Effector memory CD8-positive, alpha-beta T cell (primary cell): ENCODE measurements around the gene IFIT1.
A peak's percentile ranks its signal among the peaks of the same experiment; 100 is the strongest.
"Not testable (repeated sequence)": the region's sequence is repeated elsewhere in the genome, so short reads cannot be mapped to it uniquely, and the experiment has no call there.

Experiments used
- ATAC-seq: fragments of 150-1000 bp; cut with Tn5 transposase; replicated peaks from 2 replicates; pipeline ENCODE4 v1.10.0; 2021; ENCODE audit warnings: mild to moderate bottlenecking, moderate library complexity
- DNase-seq, 3 experiments: peaks; one replicate each; pipeline ENCODE4 v3.0.0; 2021
- H3K27ac Mint-ChIP-seq, 2 donors: one replicate each; pipeline ENCODE4 v1.8.0; 2022; ENCODE audit warnings: mild to moderate bottlenecking in 2 of 2, mixed read lengths in 2 of 2, moderate library complexity in 2 of 2
- H3K27me3 Mint-ChIP-seq, 2 donors: one replicate each; pipeline ENCODE4 v1.8.0; 2022; ENCODE audit warnings: mixed read lengths in 2 of 2
- H3K36me3 Mint-ChIP-seq: one replicate; pipeline ENCODE4 v1.8.0; 2022; ENCODE audit warnings: mild to moderate bottlenecking, moderate library complexity, mixed read lengths; ENCODE audit not compliant: insufficient read depth
- H3K4me1 Mint-ChIP-seq, 2 donors: one replicate each; pipeline ENCODE4 v1.8.0; 2022; ENCODE audit warnings: low read depth in 2 of 2, mixed read lengths in 2 of 2
- H3K4me3 Mint-ChIP-seq, 2 donors: one replicate each; pipeline ENCODE4 v1.8.0; 2022; ENCODE audit warnings: mild to moderate bottlenecking in 2 of 2, mixed read lengths in 2 of 2, moderate library complexity in 2 of 2
- H3K9me3 Mint-ChIP-seq, 2 donors: one replicate each; pipeline ENCODE4 v1.8.0; 2022; ENCODE audit warnings: mixed read lengths in 2 of 2

Gene IFIT1

GRCh38 chr10:89414879-89415821, 22.7 kb downstream of the IFIT1 start:
- Mint-ChIP-seq H3K4me3 (peak overlapping the region; percentile 92 to 94), H3K27me3 (no peaks in the 10 kb centered on the region), H3K4me1 (peaks cover 31 to 48% of the 10 kb centered on the region in 2 donors), H3K9me3 (no peaks in the 10 kb centered on the region), H3K27ac (peak overlapping the region; percentile 98 to 100), H3K36me3 (peaks cover 32% of the 10 kb centered on the region)
- ATAC-seq = peak; percentile 35
- peak; percentile 21 to 43 (median 31) for DNase-seq

DNA sequence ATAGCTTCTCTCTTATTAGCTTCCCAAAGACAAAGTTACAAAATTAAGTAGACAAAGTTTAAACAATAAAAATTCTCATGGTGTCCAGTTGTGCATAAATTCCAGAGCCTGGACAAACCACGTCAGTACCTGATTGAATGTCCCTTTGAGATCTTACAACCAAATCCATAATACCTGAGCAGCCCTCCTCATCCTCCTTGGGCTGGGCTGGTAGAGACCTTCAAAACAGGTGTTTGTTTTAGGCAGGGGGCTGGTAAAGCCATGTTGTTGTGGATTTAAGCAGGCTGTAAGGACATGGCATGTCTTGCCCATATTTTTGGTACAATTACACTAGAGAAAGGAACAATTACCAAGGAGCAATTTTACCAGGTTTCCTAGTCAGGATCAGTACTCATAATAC, 24.0 kb downstream of the IFIT1 start:
- peaks cover 37% of the 10 kb centered on the region for H3K36me3 Mint-ChIP-seq
- peak overlapping the region; percentile 92 to 94 for H3K4me3 Mint-ChIP-seq
- ATAC-seq (no peak), DNase-seq (no peak)
- H3K4me1 Mint-ChIP-seq = peaks cover 27 to 42% of the 10 kb centered on the region in 2 donors
- H3K27me3 Mint-ChIP-seq = no peaks in the 10 kb centered on the region
- H3K9me3 Mint-ChIP-seq = no peaks in the 10 kb centered on the region
- H3K27ac Mint-ChIP-seq = peak overlapping the region; percentile 98 to 100

GRCh38 chr10:89419548-89419947, 27.1 kb downstream of the IFIT1 start:
- peaks cover 52% of the 10 kb centered on the region for H3K36me3 Mint-ChIP-seq
- peaks cover 23 to 36% of the 10 kb centered on the region in 2 donors for H3K4me1 Mint-ChIP-seq
- peak overlapping the region in 1 of 2 donors; percentile 38 for H3K27ac Mint-ChIP-seq
- H3K27me3 Mint-ChIP-seq = no peaks in the 10 kb centered on the region
- H3K9me3 Mint-ChIP-seq = no peaks in the 10 kb centered on the region
- ATAC-seq (peak; percentile 14), DNase-seq (peak in 1 of 3 experiments; percentile 25)
- peak overlapping the region in 1 of 2 donors; percentile 6 for H3K4me3 Mint-ChIP-seq

DNA sequence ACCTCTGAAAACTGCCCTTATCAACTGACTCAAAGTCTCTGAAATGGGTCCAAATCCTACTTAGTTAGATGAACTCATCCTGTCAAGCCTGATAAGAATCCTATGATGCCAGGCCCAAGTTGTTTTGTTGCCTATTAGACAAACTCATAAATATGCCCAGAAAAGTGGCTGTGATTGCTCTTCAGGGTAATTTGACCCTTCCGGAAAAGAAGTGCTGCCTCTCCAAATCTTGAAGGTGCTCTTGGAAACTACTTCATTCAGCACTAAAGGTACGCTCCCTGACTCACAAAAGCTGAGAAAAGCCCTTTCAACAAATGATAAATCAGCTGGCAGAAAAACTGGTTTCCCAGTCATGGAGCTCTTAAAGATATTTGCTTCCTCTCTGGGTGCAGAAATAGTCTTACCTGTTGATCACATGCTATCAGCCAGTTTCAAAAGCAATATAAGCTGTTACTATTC, 28.6 kb downstream of the IFIT1 start:
- Mint-ChIP-seq H3K9me3 (no peaks in the 10 kb centered on the region), H3K36me3 (peaks cover 40% of the 10 kb centered on the region), H3K4me1 (peaks cover 15 to 28% of the 10 kb centered on the region in 2 donors), H3K27ac (peak overlapping the region; percentile 46 to 60), H3K27me3 (no peaks in the 10 kb centered on the region), H3K4me3 (no peak overlapping the region)
- DNase-seq (no peak), ATAC-seq (no peak)

DNA sequence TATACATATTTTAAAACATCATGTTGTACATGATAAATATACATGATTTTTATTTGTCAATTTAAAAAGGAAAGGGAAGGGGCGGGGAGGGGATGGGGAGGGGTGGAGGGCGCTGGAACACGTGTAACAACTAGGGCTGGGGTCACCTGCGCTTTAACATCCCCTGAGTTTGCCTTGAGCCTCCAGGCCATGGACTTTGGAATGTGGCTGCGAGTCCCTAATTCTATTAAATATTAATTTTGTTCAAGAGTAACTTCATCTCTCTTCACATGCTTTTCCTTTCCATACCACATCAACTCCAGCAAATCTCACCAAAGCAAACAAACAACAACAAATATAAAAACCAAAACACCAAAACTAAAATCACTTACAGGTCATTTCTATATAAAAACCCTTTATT, 32.6 kb downstream of the IFIT1 start:
- H3K4me3 Mint-ChIP-seq = no peak overlapping the region
- H3K27ac Mint-ChIP-seq = no peak overlapping the region
- no peaks in the 10 kb centered on the region for H3K9me3 Mint-ChIP-seq
- ATAC-seq (no peak), DNase-seq (no peak)
- no peaks in the 10 kb centered on the region for H3K4me1 Mint-ChIP-seq
- peaks cover 6 to 18% of the 10 kb centered on the region in 2 donors for H3K27me3 Mint-ChIP-seq
- peaks cover 20% of the 10 kb centered on the region for H3K36me3 Mint-ChIP-seq

GRCh38 chr10:89426230-89426868, 33.9 kb downstream of the IFIT1 start:
- peak in 1 of 3 experiments; percentile 15 for DNase-seq

GRCh38 chr10:89427629-89428028, 35.2 kb downstream of the IFIT1 start:
- no peak for ATAC-seq
- no peak for DNase-seq
- H3K27me3 Mint-ChIP-seq = peaks cover 7 to 18% of the 10 kb centered on the region in 2 donors
- no peak overlapping the region for H3K4me3 Mint-ChIP-seq
- H3K9me3 Mint-ChIP-seq = no peaks in the 10 kb centered on the region
- H3K4me1 Mint-ChIP-seq = no peaks in the 10 kb centered on the region
- H3K36me3 Mint-ChIP-seq = peaks cover 9% of the 10 kb centered on the region
- no peak overlapping the region for H3K27ac Mint-ChIP-seq

More at GRCh38 chr10:89426230-89426868, 33.9 kb downstream of the IFIT1 start:
- H3K27ac Mint-ChIP-seq = no peak overlapping the region
- H3K36me3 Mint-ChIP-seq = peaks cover 17% of the 10 kb centered on the region
- no peaks in the 10 kb centered on the region for H3K9me3 Mint-ChIP-seq
- peaks cover 7 to 18% of the 10 kb centered on the region in 2 donors for H3K27me3 Mint-ChIP-seq
- ATAC-seq = peak; percentile 67
- no peak overlapping the region for H3K4me3 Mint-ChIP-seq
- H3K4me1 Mint-ChIP-seq = no peaks in the 10 kb centered on the region

GRCh38 chr10:89428877-89429276, 36.5 kb downstream of the IFIT1 start:
- peaks cover under 1% of the 10 kb centered on the region for H3K36me3 Mint-ChIP-seq
- H3K27me3 Mint-ChIP-seq = peaks cover 14 to 27% of the 10 kb centered on the region in 2 donors
- no peaks in the 10 kb centered on the region for H3K4me1 Mint-ChIP-seq
- ATAC-seq (no peak), DNase-seq (no peak)
- no peaks in the 10 kb centered on the region for H3K9me3 Mint-ChIP-seq
- no peak overlapping the region for H3K4me3 Mint-ChIP-seq
- no peak overlapping the region for H3K27ac Mint-ChIP-seq

- Mint-ChIP-seq H3K4me3 (no peak overlapping the region), H3K27ac (no peak overlapping the region), H3K9me3 (no peaks in the 10 kb centered on the region), H3K4me1 (no peaks in the 10 kb centered on the region), H3K27me3 (peaks cover 42 to 46% of the 10 kb centered on the region in 2 donors), H3K36me3 (no peaks in the 10 kb centered on the region)
- ATAC-seq = no peak
- no peak for DNase-seq
These were observed 39.6 kb downstream of the IFIT1 start for GRCh38 chr10:89431977-89432376.

DNA sequence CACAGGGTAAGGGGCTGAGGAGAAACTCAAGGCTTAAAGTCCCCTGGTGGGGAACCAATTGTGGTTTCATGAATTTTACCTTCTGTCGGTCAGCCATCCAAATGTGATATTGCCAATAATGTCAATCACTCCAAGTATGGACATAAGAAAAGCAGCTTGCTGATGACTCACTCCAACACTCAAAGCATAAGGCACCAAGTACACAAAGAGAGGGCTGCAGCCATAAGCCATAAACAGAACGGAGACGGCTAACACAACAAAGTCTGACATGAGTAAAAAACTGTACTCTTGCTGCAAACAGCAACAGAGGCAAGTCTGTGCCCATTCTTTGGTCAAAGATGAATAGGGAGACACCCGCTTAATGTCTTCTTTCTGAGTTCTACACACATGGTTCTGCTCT, 46.1 kb downstream of the IFIT1 start:
- H3K36me3 Mint-ChIP-seq = no peaks in the 10 kb centered on the region
- no peaks in the 10 kb centered on the region for H3K4me1 Mint-ChIP-seq
- no peak overlapping the region for H3K27ac Mint-ChIP-seq
- peaks cover 68% of the 10 kb centered on the region in 2 donors for H3K27me3 Mint-ChIP-seq
- H3K9me3 Mint-ChIP-seq = no peaks in the 10 kb centered on the region
- DNase-seq (no peak), ATAC-seq (no peak)
- H3K4me3 Mint-ChIP-seq = no peak overlapping the region

DNA sequence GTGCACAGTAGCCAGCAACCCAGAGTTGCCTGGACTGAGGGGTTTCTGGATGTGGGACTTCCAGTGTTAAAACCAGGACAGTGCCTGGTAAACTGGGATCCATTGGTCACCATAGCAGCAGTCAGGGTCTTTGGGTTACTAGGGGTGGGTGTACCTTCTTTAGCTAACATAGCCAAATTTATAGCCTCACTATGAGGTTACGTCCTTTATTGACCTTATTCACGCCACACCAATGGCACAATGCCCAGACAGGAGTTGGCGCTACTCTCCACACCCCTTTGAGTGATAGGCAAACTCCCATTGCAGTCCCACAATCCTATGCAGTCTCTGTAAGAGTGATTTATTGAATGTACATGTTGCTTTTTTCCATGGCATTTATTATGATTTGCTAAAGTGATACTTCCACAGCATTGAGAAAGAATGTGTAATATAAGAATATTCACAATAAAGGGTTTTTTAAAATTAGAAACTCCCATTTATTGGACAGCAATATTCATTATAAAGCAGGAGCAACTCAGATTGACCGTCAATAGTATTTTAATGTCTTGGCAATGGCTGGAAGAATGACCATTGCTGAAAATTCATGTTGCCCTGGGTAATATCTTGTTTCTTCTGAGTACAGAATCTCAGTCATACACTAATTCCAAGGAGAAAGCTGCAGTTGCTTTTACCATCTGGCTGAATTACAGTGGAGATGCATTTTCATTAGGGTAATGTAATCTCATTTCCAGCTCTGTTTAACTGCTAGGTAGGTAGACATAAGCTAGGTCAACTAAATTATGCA, 48.0 kb downstream of the IFIT1 start:
- no peaks in the 10 kb centered on the region for H3K4me1 Mint-ChIP-seq
- no peaks in the 10 kb centered on the region for H3K9me3 Mint-ChIP-seq
- no peak overlapping the region for H3K27ac Mint-ChIP-seq
- DNase-seq (no peak), ATAC-seq (no peak)
- no peak overlapping the region for H3K4me3 Mint-ChIP-seq
- H3K36me3 Mint-ChIP-seq = no peaks in the 10 kb centered on the region
- peaks cover 54 to 63% of the 10 kb centered on the region in 2 donors for H3K27me3 Mint-ChIP-seq

DNA sequence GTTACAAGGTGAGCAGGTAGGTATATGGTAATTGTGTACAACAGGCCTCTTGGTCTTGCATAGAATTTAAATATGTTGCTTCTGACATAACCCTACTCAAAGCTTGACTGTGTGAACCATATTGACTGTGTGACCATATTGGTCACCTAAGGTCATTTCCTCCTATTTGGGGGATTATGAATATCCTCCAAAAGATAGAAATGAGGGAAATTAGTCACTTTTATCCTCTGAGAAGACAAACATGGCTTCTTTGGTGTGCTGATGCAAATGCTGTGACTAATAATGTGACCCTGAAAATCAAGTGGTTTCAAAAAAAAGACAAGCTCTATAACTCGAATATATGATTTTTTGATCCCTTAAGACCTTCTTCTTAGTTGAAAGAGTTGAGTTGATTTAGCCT, 49.9 kb downstream of the IFIT1 start:
- no peak overlapping the region for H3K4me3 Mint-ChIP-seq
- no peak for DNase-seq
- H3K27ac Mint-ChIP-seq = no peak overlapping the region
- no peak for ATAC-seq
- no peaks in the 10 kb centered on the region for H3K4me1 Mint-ChIP-seq
- no peaks in the 10 kb centered on the region for H3K9me3 Mint-ChIP-seq
- H3K27me3 Mint-ChIP-seq = peaks cover 55 to 66% of the 10 kb centered on the region in 2 donors
- no peaks in the 10 kb centered on the region for H3K36me3 Mint-ChIP-seq

- H3K9me3 Mint-ChIP-seq, ATAC-seq, H3K36me3 Mint-ChIP-seq, H3K4me3 Mint-ChIP-seq, H3K27ac Mint-ChIP-seq, DNase-seq, H3K4me1 Mint-ChIP-seq: not testable (repeated sequence)
- peaks cover 40 to 50% of the 10 kb centered on the region in 2 donors for H3K27me3 Mint-ChIP-seq
These were observed 52.4 kb downstream of the IFIT1 start for GRCh38 chr10:89444819-89445218.
